Measurements from ENCODE around the gene TMEM214.

GRCh38 chr2:27050281-27050995 lies 17.7 kb downstream of the TMEM214 start:
- TF ChIP-seq, protein P1, sequence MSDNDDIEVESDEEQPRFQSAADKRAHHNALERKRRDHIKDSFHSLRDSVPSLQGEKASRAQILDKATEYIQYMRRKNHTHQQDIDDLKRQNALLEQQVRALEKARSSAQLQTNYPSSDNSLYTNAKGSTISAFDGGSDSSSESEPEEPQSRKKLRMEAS (IDR thresholded peaks at IDR 0.05) = peak; percentile 64; the same call in 1 of the 2 replicates
- TF ChIP-seq CHD7 (IDR thresholded peaks at IDR 0.05; ENCODE audit: insufficient replicate concordance, low read length) (no peak), POLR2AphosphoS5 (IDR thresholded peaks at IDR 0.05; ENCODE audit: low read depth, low read length) (peak; percentile 34; the same call in 1 of the 2 replicates), EP300 (IDR thresholded peaks at IDR 0.05; ENCODE audit: borderline replicate concordance in 1 of 2, low read depth in 2 of 2, low read length in 2 of 2) (no peak), TAF1 (IDR thresholded peaks at IDR 0.05; ENCODE audit: low read depth, low read length) (0 out of 2 replicates have a peak, but pooled peaks have one; percentile 27), EZH2 (IDR thresholded peaks at IDR 0.05; ENCODE audit: low read depth, low read length, severe bottlenecking) (no peak), KDM4A (IDR thresholded peaks at IDR 0.05; ENCODE audit: low read depth, low read length, severe bottlenecking) (peak; percentile 48)
- TF ChIP-seq, protein P2, sequence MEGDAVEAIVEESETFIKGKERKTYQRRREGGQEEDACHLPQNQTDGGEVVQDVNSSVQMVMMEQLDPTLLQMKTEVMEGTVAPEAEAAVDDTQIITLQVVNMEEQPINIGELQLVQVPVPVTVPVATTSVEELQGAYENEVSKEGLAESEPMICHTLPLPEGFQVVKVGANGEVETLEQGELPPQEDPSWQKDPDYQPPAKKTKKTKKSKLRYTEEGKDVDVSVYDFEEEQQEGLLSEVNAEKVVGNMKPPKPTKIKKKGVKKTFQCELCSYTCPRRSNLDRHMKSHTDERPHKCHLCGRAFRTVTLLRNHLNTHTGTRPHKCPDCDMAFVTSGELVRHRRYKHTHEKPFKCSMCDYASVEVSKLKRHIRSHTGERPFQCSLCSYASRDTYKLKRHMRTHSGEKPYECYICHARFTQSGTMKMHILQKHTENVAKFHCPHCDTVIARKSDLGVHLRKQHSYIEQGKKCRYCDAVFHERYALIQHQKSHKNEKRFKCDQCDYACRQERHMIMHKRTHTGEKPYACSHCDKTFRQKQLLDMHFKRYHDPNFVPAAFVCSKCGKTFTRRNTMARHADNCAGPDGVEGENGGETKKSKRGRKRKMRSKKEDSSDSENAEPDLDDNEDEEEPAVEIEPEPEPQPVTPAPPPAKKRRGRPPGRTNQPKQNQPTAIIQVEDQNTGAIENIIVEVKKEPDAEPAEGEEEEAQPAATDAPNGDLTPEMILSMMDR (IDR thresholded peaks at IDR 0.05; ENCODE audit: control extremely low read depth in 1 of 3, insufficient read depth in 1 of 3, low read depth in 1 of 3, low read length in 3 of 3) = peak in 2 of 3 experiments; percentile 11 to 12; a peak in 2 of 4 replicates

All from H1 (cell line).